Heart left ventricle (tissue), 16 donors: ENCODE results near the gene FOXJ3. TPM values are rescaled to one million over a fixed set of nuclear protein-coding genes. Genes with fewer than 3 reads are reported as not detected.
A peak's percentile ranks its signal among the peaks of the same experiment; 100 is the strongest.

Source experiments
- ATAC-seq, 4 donors: fragments of 200-7000 bp; cut with Tn5 transposase; one replicate each; pipeline ENCODE4 v1.9.1; 2020 to 2022; ENCODE audit warnings: moderate library complexity in 4 of 4, mild to moderate bottlenecking in 3 of 4, moderate number of reproducible peaks in 1 of 4
- DNase-seq, 5 donors: peaks; one replicate each; pipeline ENCODE4 v3.0.0-alpha.2; 2020
- H3K27ac ChIP-seq, 12 donors: fragments of 200-600 bp; sonication (generic) in 4 of 12; one replicate each; pipeline versions ENCODE4 v1.5.0 to v1.8.0; 2016 to 2022; ENCODE audit warnings: mild to moderate bottlenecking in 2 of 12
- H3K27me3 ChIP-seq, 9 donors: fragments of 200-600 bp; sonication (generic) in 2 of 9; one replicate each; pipeline versions ENCODE4 v1.5.1 to v1.8.0; 2016 to 2022; ENCODE audit warnings: mild to moderate bottlenecking in 3 of 9
- H3K36me3 ChIP-seq, 9 donors: fragments of 200-600 bp; sonication (generic) in 2 of 9; one replicate each; pipeline versions ENCODE4 v1.5.0 to v1.8.0; 2018 to 2022; ENCODE audit warnings: mild to moderate bottlenecking in 2 of 9
- H3K4me1 ChIP-seq, 12 donors: fragments of 200-600 bp; sonication (generic) in 4 of 12; one replicate each; pipeline versions ENCODE4 v1.5.0 to v1.8.0; 2016 to 2022; ENCODE audit warnings: mild to moderate bottlenecking in 3 of 12
- H3K4me3 ChIP-seq, 12 donors: fragments of 200-600 bp; sonication (generic) in 4 of 12; one replicate each; pipeline versions ENCODE4 v1.5.0 to v1.8.0; 2017 to 2022; ENCODE audit warnings: mild to moderate bottlenecking in 9 of 12, moderate library complexity in 4 of 12
- H3K9me3 ChIP-seq, 12 donors: fragments of 200-600 bp; sonication (generic) in 4 of 12; one replicate each; pipeline versions ENCODE4 v1.5.0 to v1.8.0; 2016 to 2022; ENCODE audit warnings: mild to moderate bottlenecking in 1 of 12
- CTCF ChIP-seq, 12 donors: fragments of 200-600 bp; sonication (generic) in 4 of 12; IDR thresholded peaks; one replicate each; pipeline versions ENCODE4 v1.5.0 to v1.8.0; 2018 to 2022; ENCODE audit warnings: antibody characterized with exemption in 12 of 12, mild to moderate bottlenecking in 5 of 12
- POLR2A ChIP-seq, 2 donors: fragments of 450-650 bp; IDR thresholded peaks; one replicate each; pipeline ENCODE4 v1.6.1; 2017; ENCODE audit warnings: antibody characterized with exemption in 2 of 2, mild to moderate bottlenecking in 2 of 2, moderate library complexity in 2 of 2
- WGBS, 4 donors: extraction: QIAGEN DNeasy Blood & Tissue Kit in 2 of 4; methylation state at CpG; one replicate each; pipeline versions ENCODE4 v1.1.5 to v1.1.7; 2013 to 2018; 5-methylcytosine and 5-hydroxymethylcytosine counted together
- intact Hi-C, 10 donors: fragments of 100-400 bp; cut with DNase I; formaldehyde crosslinking; loops; one replicate each; pipeline versions ENCODE4 v1.11.1 to v1.14.2; 2022
- polyA plus RNA-seq, 2 donors: library from polyadenylated mRNA; stranded (reverse); fragments of 200-250 nt; gene quantifications; one replicate each; pipeline ENCODE4 v1.2.3, GENCODE V29; 2013
- total RNA-seq, 9 donors: library from RNA; depleted of rRNA in 2 of 9; stranded (reverse); fragments of >200 nt in 2 of 9; fragmentation: NEBNext Ultra II Directional in 3 of 9; extraction: Animal tissue kit (Norgen Biotek cat#: 25700) in 3 of 9; gene quantifications; one replicate each; pipeline versions ENCODE4 v1.1.0 to v1.2.4, GENCODE V29; 2016 to 2023
- donor health status: ischemic (EF 13 %, LVEDD 7.1; RV severe dilation, severe dysfunction).
- donor health status: healthy with polysubstance abuse.
- donor health status: DM: no; HTN: yes; CAD: no.
- donor health status: DM: no; HTN: no; CAD: no.
- donor health status: ischemic (EF 25% LVEDD 6.9; RV normal size, moderate dysfunction).
- donor health status: ischemic (EF 25% LVEDD 5.7; RV mildly dilated, moderate dysfunction).
- donor health status: healthy.
- donor health status: DM: yes; HTN: yes; CAD: no.
- donor health status: ischemic (EF 35%, LVEDD 5.7; RV mildly dilated, moderate dysfunction).
- donor health status: nonischemic (EF 11% LVEDD 7.7; RV severe dilation, severe dysfunction).
- donor health status: DM: yes; HTN: yes; CAD: no.
- donor health status: PGD.
- donor health status: ischemic (EF 29% LVEDD 5.4; RV normal size, mild dysfunction).
- donor health status: nonischemic (EF 23%, LVEDD 6.1; RV moderate dilation, normal function).

Gene FOXJ3
- total and polyA plus RNA-seq, 11 donors: 10.8 to 48.8 (median 36.4) TPM

GRCh38 chr1:42379794-42380585 is 45.0 kb upstream of the FOXJ3 start:
- peaks cover 0 to 28% (median 0%) of the 10 kb centered on the region in 9 donors for H3K27me3 ChIP-seq
- peak overlapping the region; percentile 38 to 79 (median 66) for H3K4me3 ChIP-seq
- H3K27ac ChIP-seq: peak overlapping the region in 4 of 12 donors; percentile 25 to 66 (median 64)
- no peaks in the 10 kb centered on the region for H3K36me3 ChIP-seq
- 1 to 6% (median 2%) methylated on average over 9 to 34 of the region's 34 CpGs for WGBS, 4 donors
- peaks cover 0 to 12% (median 9%) of the 10 kb centered on the region in 12 donors for H3K4me1 ChIP-seq
- TF ChIP-seq POLR2A (IDR thresholded peaks at IDR 0.05) (no peak), CTCF (IDR thresholded peaks at IDR 0.05) (no peak)
- intact Hi-C loops: no loop called here
- no peaks in the 10 kb centered on the region for H3K9me3 ChIP-seq
- ATAC-seq (peak in 3 of 4 donors; percentile 64 to 81 (median 77)), DNase-seq (peak in 1 of 5 donors; percentile 31)

GRCh38 chr1:42372796-42373195 is 37.8 kb upstream of the FOXJ3 start:
- 85 to 97% (median 90%) methylated on average over 2 of the region's 2 CpGs for WGBS, 4 donors
- no peak for ATAC-seq
- no peaks in the 10 kb centered on the region for H3K36me3 ChIP-seq
- no peak overlapping the region for H3K4me3 ChIP-seq
- no peak overlapping the region for H3K27ac ChIP-seq
- H3K9me3 ChIP-seq: no peaks in the 10 kb centered on the region
- H3K27me3 ChIP-seq: peaks cover 0 to 5% (median 0%) of the 10 kb centered on the region in 9 donors
- intact Hi-C loops: no loop called here
- no peaks in the 10 kb centered on the region for H3K4me1 ChIP-seq
- no peak for DNase-seq
- TF ChIP-seq POLR2A (IDR thresholded peaks at IDR 0.05) (no peak), CTCF (IDR thresholded peaks at IDR 0.05) (no peak)

- intact Hi-C loops: no loop called here
- TF ChIP-seq CTCF (IDR thresholded peaks at IDR 0.05) (no peak), POLR2A (IDR thresholded peaks at IDR 0.05) (no peak)
- Histone ChIP-seq H3K27me3 (peaks cover 0 to 8% (median 0%) of the 10 kb centered on the region in 9 donors), H3K4me1 (no peaks in the 10 kb centered on the region), H3K4me3 (no peak overlapping the region), H3K27ac (no peak overlapping the region), H3K36me3 (no peaks in the 10 kb centered on the region), H3K9me3 (no peaks in the 10 kb centered on the region)
- DNase-seq (no peak), ATAC-seq (no peak)
Observed at GRCh38 chr1:42370876-42371549, 36.0 kb upstream of the FOXJ3 start.

- Histone ChIP-seq H3K27me3 (peaks cover 0 to 8% (median 0%) of the 10 kb centered on the region in 9 donors), H3K9me3 (no peaks in the 10 kb centered on the region), H3K27ac (no peak overlapping the region), H3K36me3 (no peaks in the 10 kb centered on the region), H3K4me1 (no peaks in the 10 kb centered on the region), H3K4me3 (no peak overlapping the region)
- ATAC-seq: no peak
- 64 to 97% (median 89%) methylated on average over 1 of the region's 1 CpG for WGBS, 4 donors
- intact Hi-C loops: no loop called here
- DNase-seq: no peak
- TF ChIP-seq POLR2A (IDR thresholded peaks at IDR 0.05) (no peak), CTCF (IDR thresholded peaks at IDR 0.05) (no peak)
Observed at GRCh38 chr1:42369471-42369870, 34.4 kb upstream of the FOXJ3 start.
